ENCODE measurements around the gene SFSWAP.
"Not testable (repeated sequence)": the region's sequence is repeated elsewhere in the genome, so short reads cannot be mapped to it uniquely, and the experiment has no call there.

SFSWAP gene

GRCh38 chr12:131701705-131702572 lies 9.0 kb upstream of the SFSWAP start:
- no peak for DNase-seq (ENCODE audit: low read depth in 2 of 3, low spot score in 1 of 3)

- DNase-seq (ENCODE audit: low read depth in 2 of 3, low spot score in 1 of 3), result no peak
Observed at GRCh38 chr12:131702573-131702877, 8.4 kb upstream of the SFSWAP start.

- DNase-seq (ENCODE audit: low read depth in 2 of 3, low spot score in 1 of 3), result no peak
Observed at GRCh38 chr12:131703161-131703560, 7.7 kb upstream of the SFSWAP start.

GRCh38 chr12:131704509-131704908 lies 6.4 kb upstream of the SFSWAP start:
- DNase-seq (ENCODE audit: low read depth in 2 of 3, low spot score in 1 of 3), result no peak

- not testable (repeated sequence) for DNase-seq (ENCODE audit: low read depth in 2 of 3, low spot score in 1 of 3)
Observed at GRCh38 chr12:131706709-131707108, 4.2 kb upstream of the SFSWAP start.

GRCh38 chr12:131709226-131709625 lies 1.7 kb upstream of the SFSWAP start:
- DNase-seq (ENCODE audit: low read depth in 2 of 3, low spot score in 1 of 3), result no peak

- no peak for DNase-seq (ENCODE audit: low read depth in 2 of 3, low spot score in 1 of 3)
Observed at GRCh38 chr12:131711551-131712205, 788 bp downstream of the SFSWAP start.

GRCh38 chr12:131713349-131713748 lies 2.5 kb downstream of the SFSWAP start:
- DNase-seq (ENCODE audit: low read depth in 2 of 3, low spot score in 1 of 3), result no peak

GRCh38 chr12:131714759-131715158 lies 3.9 kb downstream of the SFSWAP start:
- DNase-seq (ENCODE audit: low read depth in 2 of 3, low spot score in 1 of 3), result no peak

GRCh38 chr12:131716282-131716681 lies 5.4 kb downstream of the SFSWAP start:
- no peak for DNase-seq (ENCODE audit: low read depth in 2 of 3, low spot score in 1 of 3)

- DNase-seq (ENCODE audit: low read depth in 2 of 3, low spot score in 1 of 3), result no peak
Observed at GRCh38 chr12:131720241-131720640, 9.4 kb downstream of the SFSWAP start.

GRCh38 chr12:131720921-131721320 lies 10.0 kb downstream of the SFSWAP start:
- no peak for DNase-seq (ENCODE audit: low read depth in 2 of 3, low spot score in 1 of 3)

- no peak for DNase-seq (ENCODE audit: low read depth in 2 of 3, low spot score in 1 of 3)
Observed at GRCh38 chr12:131721548-131721947, 10.7 kb downstream of the SFSWAP start.

- DNase-seq (ENCODE audit: low read depth in 2 of 3, low spot score in 1 of 3), result no peak
Observed at GRCh38 chr12:131723532-131723931, 12.6 kb downstream of the SFSWAP start.

- no peak for DNase-seq (ENCODE audit: low read depth in 2 of 3, low spot score in 1 of 3)
Observed at GRCh38 chr12:131724534-131724933, 13.6 kb downstream of the SFSWAP start.

- no peak for DNase-seq (ENCODE audit: low read depth in 2 of 3, low spot score in 1 of 3)
Observed at GRCh38 chr12:131725503-131725902, 14.6 kb downstream of the SFSWAP start.

- DNase-seq (ENCODE audit: low read depth in 2 of 3, low spot score in 1 of 3), result no peak
Observed at GRCh38 chr12:131728720-131729119, 17.8 kb downstream of the SFSWAP start.

- no peak for DNase-seq (ENCODE audit: low read depth in 2 of 3, low spot score in 1 of 3)
Observed at GRCh38 chr12:131729254-131729955, 18.5 kb downstream of the SFSWAP start.

GRCh38 chr12:131732996-131733615 lies 22.2 kb downstream of the SFSWAP start:
- no peak for DNase-seq (ENCODE audit: low read depth in 2 of 3, low spot score in 1 of 3)

- no peak for DNase-seq (ENCODE audit: low read depth in 2 of 3, low spot score in 1 of 3)
Observed at GRCh38 chr12:131733874-131734273, 23.0 kb downstream of the SFSWAP start.

- no peak for DNase-seq (ENCODE audit: low read depth in 2 of 3, low spot score in 1 of 3)
Observed at GRCh38 chr12:131734336-131735152, 23.7 kb downstream of the SFSWAP start.
